Activated T-cell treated with anti-CD3 and anti-CD28 coated beads for 48 hours (primary cell): ENCODE results near the gene TAP1.

ENCODE experiments used
- DNase-seq: peaks from one replicate; pipeline ENCODE4 v3.0.0-alpha.2; 2020; ENCODE audit warnings: low read depth

The TAP1 gene

DNA sequence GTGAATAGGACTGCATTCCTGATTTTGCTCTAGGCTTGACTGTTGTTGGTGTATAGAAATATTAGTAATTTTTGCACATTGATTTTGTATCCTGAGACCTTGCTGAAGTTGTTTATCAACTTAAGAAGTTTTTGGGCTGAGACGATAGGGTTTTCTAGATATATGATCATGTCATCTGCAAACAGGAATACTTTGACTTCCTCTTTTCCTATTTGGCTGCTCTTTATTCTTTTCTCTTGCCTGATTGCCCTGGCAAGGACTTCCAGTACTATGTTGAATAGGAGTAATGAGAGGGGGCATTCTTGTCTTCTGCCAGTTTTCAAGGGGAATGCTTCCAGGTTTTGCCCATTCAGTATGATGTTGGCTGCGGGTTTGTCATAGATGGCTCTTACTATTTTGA, 50.1 kb downstream of the TAP1 start:
- DNase-seq = no peak

DNA sequence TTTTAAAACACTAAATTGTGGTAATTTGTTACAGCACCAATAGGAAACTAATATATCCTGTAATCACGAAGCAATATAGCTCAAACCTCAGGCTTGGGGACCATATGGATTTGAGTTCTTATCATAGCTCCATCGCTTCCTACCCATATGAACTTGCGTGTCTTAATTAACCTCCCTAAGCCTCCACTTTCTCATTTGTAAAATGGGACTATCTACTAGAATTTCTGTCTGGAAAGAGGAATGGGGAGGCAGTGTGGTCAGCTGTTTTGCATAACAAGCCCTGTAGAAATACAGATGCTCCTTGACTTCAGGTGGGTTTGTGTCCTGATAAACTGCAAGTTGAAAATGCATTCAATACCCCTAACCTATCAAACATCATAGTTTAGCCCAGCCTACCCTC, 53.8 kb downstream of the TAP1 start:
- DNase-seq = no peak

- DNase-seq = no peak
Measured at GRCh38 chr6:32799168-32799567, 54.3 kb downstream of the TAP1 start.

- DNase-seq = peak; percentile 59
Measured at GRCh38 chr6:32796848-32797776, 56.4 kb downstream of the TAP1 start.
